H1 (cell line): Measurements from ENCODE around the gene POLN. TPM values are rescaled to one million over a fixed set of nuclear protein-coding genes. Genes with fewer than 3 reads are reported as not detected.

Experiments used
- CTCF ChIA-PET: fragments of 300-600 bp; sonication (Branson Sonifier 250); formaldehyde crosslinking; loops from one replicate; lab custom pipeline; 2021; ENCODE audit not compliant: partially characterized antibody; lab: Charles Lee
- POLR2A ChIA-PET: fragments of 300-600 bp; sonication (Branson Sonifier 250); formaldehyde crosslinking; loops from one replicate; lab custom pipeline; 2021; ENCODE audit warnings: inconsistent platforms; ENCODE audit not compliant: partially characterized antibody; lab: Charles Lee
- DNase-seq, 2 experiments: peaks; one replicate each; pipeline versions ENCODE4 v3.0.0 to v3.0.0-alpha.2; 2010 to 2022; ENCODE audit warnings: low spot score in 2 of 2, low read depth in 1 of 2, mixed read lengths in 1 of 2
- FAIRE-seq: peaks from 2 replicates; lab custom pipeline; 2011; peaks lifted over from hg19 to GRCh38; lab: Jason Lieb, UNC
- H2AFZ ChIP-seq: 2 replicates; pipeline ENCODE4 v1.8.1; 2012; ENCODE audit warnings: low read length, inconsistent platforms
- H2AK5ac ChIP-seq: 2 replicates; pipeline ENCODE4 v1.6.1; 2013; ENCODE audit warnings: low read depth, low read length
- H2BK120ac ChIP-seq: replicated peaks from 2 replicates; pipeline ENCODE3; 2013; ENCODE audit warnings: low read depth, low read length, inconsistent platforms
- H2BK12ac ChIP-seq: 2 replicates; pipeline ENCODE4 v1.6.1; 2013; ENCODE audit warnings: low read depth, low read length
- H2BK15ac ChIP-seq: 2 replicates; pipeline ENCODE4 v1.6.1; 2013; ENCODE audit warnings: low read length
- H2BK20ac ChIP-seq: 2 replicates; pipeline ENCODE4 v1.6.1; 2013; ENCODE audit warnings: low read length
- H2BK5ac ChIP-seq: 2 replicates; pipeline ENCODE4 v1.6.1; 2013; ENCODE audit warnings: low read depth, low read length
- H3K14ac ChIP-seq: 2 replicates; pipeline ENCODE4 v1.6.1; 2013; ENCODE audit warnings: inconsistent platforms; ENCODE audit not compliant: insufficient read length
- H3K18ac ChIP-seq: 2 replicates; pipeline ENCODE4 v1.6.1; 2013; ENCODE audit warnings: low read length; ENCODE audit errors: extremely low read depth
- H3K23ac ChIP-seq: 2 replicates; pipeline ENCODE4 v1.6.1; 2013; ENCODE audit warnings: inconsistent platforms; ENCODE audit not compliant: insufficient read length
- H3K23me2 ChIP-seq: 2 replicates; pipeline ENCODE4 v1.6.1; 2013; ENCODE audit warnings: low read depth, low read length
- H3K27ac ChIP-seq: 2 replicates; pipeline ENCODE4 v1.6.1; 2011; ENCODE audit warnings: low read depth, low read length, inconsistent platforms
- H3K27me3 ChIP-seq, 4 experiments: replicated peaks in 1 of 4; 1 replicate in 1 of 4; 2 replicates in 3 of 4; pipeline versions ENCODE4 v1.6.1 to v1.8.1; 2011 to 2013; ENCODE audit warnings: low read length in 3 of 4, mild to moderate bottlenecking in 3 of 4, inconsistent platforms in 2 of 4, mixed read lengths in 2 of 4, moderate library complexity in 1 of 4; ENCODE audit not compliant: control insufficient read depth in 3 of 4, insufficient read depth in 3 of 4; ENCODE audit errors: extremely low read depth in 1 of 4
- H3K36me3 ChIP-seq, 4 experiments: 2 replicates each; pipeline versions ENCODE4 v1.6.1 to v1.8.1; 2011 to 2013; ENCODE audit warnings: mild to moderate bottlenecking in 4 of 4, low read length in 3 of 4, moderate library complexity in 2 of 4, control low read depth in 1 of 4, inconsistent platforms in 1 of 4; ENCODE audit not compliant: insufficient read depth in 4 of 4, control insufficient read depth in 2 of 4
- H3K4ac ChIP-seq: replicated peaks from 2 replicates; pipeline ENCODE3; 2013; ENCODE audit warnings: low read length, low read depth, mixed read lengths, inconsistent platforms; ENCODE audit not compliant: insufficient read length
- H3K4me1 ChIP-seq, 4 experiments: replicated peaks in 1 of 4; 1 replicate in 1 of 4; 2 replicates in 3 of 4; pipeline versions ENCODE4 v1.6.1 to v1.8.1; 2011 to 2013; ENCODE audit warnings: low read length in 3 of 4, inconsistent platforms in 2 of 4, mixed read lengths in 1 of 4; ENCODE audit not compliant: insufficient read depth in 4 of 4, control insufficient read depth in 3 of 4
- H3K4me2 ChIP-seq, 2 experiments: 2 replicates each; pipeline versions ENCODE4 v1.6.1 to v1.8.1; 2011 to 2013; ENCODE audit warnings: low read depth in 2 of 2, low read length in 2 of 2, control low read depth in 1 of 2, inconsistent platforms in 1 of 2, mild to moderate bottlenecking in 1 of 2; ENCODE audit not compliant: insufficient read depth in 1 of 2
- H3K4me3 ChIP-seq, 4 experiments: fragments of 200-600, 300-600 bp in 1 of 4; sonication (generic), shearing (Covaris generic), sonication (Bioruptor Twin) in 1 of 4; 2 replicates each; pipeline versions ENCODE4 v1.5.1 to v1.8.1; 2011 to 2016; ENCODE audit warnings: low read length in 4 of 4, low read depth in 3 of 4, control low read depth in 2 of 4, inconsistent platforms in 2 of 4, mild to moderate bottlenecking in 2 of 4, mixed read lengths in 1 of 4, moderate library complexity in 1 of 4; ENCODE audit not compliant: insufficient read depth in 2 of 4; ENCODE audit errors: extremely low read depth in 1 of 4
- H3K56ac ChIP-seq: replicated peaks from 2 replicates; pipeline ENCODE3; 2013; ENCODE audit warnings: low read depth, mild to moderate bottlenecking, mixed read lengths, low read length, inconsistent platforms; ENCODE audit not compliant: insufficient read length
- H3K79me1 ChIP-seq: 2 replicates; pipeline ENCODE4 v1.6.1; 2013; ENCODE audit warnings: low read depth, low read length, control low read depth
- H3K79me2 ChIP-seq, 2 experiments: 2 replicates each; pipeline versions ENCODE4 v1.6.1 to v1.8.1; 2012 to 2013; ENCODE audit warnings: low read length in 2 of 2, mild to moderate bottlenecking in 2 of 2, inconsistent platforms in 1 of 2; ENCODE audit not compliant: insufficient read depth in 2 of 2, control insufficient read depth in 1 of 2
- H3K9ac ChIP-seq, 4 experiments: replicated peaks in 1 of 4; 1 replicate in 1 of 4; 2 replicates in 3 of 4; pipeline versions ENCODE4 v1.6.1 to v1.8.1; 2011 to 2013; ENCODE audit warnings: low read depth in 3 of 4, low read length in 3 of 4, control low read depth in 2 of 4, mild to moderate bottlenecking in 2 of 4, moderate library complexity in 2 of 4, inconsistent platforms in 1 of 4; ENCODE audit errors: extremely low read depth in 1 of 4
- H3K9me3 ChIP-seq, 2 experiments: 2 replicates each; pipeline versions ENCODE4 v1.6.1 to v1.8.1; 2012 to 2013; ENCODE audit warnings: mild to moderate bottlenecking in 2 of 2, moderate library complexity in 2 of 2, control low read depth in 1 of 2, inconsistent platforms in 1 of 2, low read depth in 1 of 2, low read length in 1 of 2, mixed read lengths in 1 of 2; ENCODE audit not compliant: insufficient read depth in 2 of 2
- H4K20me1 ChIP-seq, 2 experiments: replicated peaks in 1 of 2; 2 replicates each; pipeline versions ENCODE3 to v1.8.1; 2011 to 2013; ENCODE audit warnings: inconsistent platforms in 2 of 2, low read length in 2 of 2, mild to moderate bottlenecking in 1 of 2; ENCODE audit not compliant: insufficient read depth in 2 of 2, control insufficient read depth in 1 of 2
- H4K5ac ChIP-seq: 2 replicates; pipeline ENCODE4 v1.6.1; 2013; ENCODE audit warnings: low read length, low read depth, mixed read lengths, inconsistent platforms; ENCODE audit not compliant: insufficient read length
- H4K8ac ChIP-seq: 2 replicates; pipeline ENCODE4 v1.8.0; 2013; ENCODE audit warnings: mild to moderate bottlenecking, moderate library complexity, low read length, inconsistent platforms; ENCODE audit not compliant: insufficient read depth; ENCODE audit errors: extremely low read depth
- H4K91ac ChIP-seq: replicated peaks from 2 replicates; pipeline ENCODE3; 2013; ENCODE audit warnings: low read length, mixed read lengths, inconsistent platforms; ENCODE audit not compliant: insufficient read length
- ASH2L ChIP-seq: fragments of 200-600, 300-600 bp; sonication (generic); IDR thresholded peaks from one replicate; pipeline ENCODE4 v1.7.1; 2017; ENCODE audit warnings: low read length
- ATF2 ChIP-seq: IDR thresholded peaks from 2 replicates; pipeline ENCODE4 v1.6.1; 2012; ENCODE audit warnings: low read length, inconsistent platforms
- BACH1 ChIP-seq: IDR thresholded peaks from 2 replicates; pipeline ENCODE4 v1.6.1; 2012; ENCODE audit warnings: low read length, improper control_type of control experiment
- FOSL1 ChIP-seq: IDR thresholded peaks from 2 replicates; pipeline ENCODE4 v1.6.1; 2011; ENCODE audit warnings: mild to moderate bottlenecking, low read depth, low read length, moderate library complexity; ENCODE audit not compliant: insufficient read depth
- GTF2F1 ChIP-seq: IDR thresholded peaks from 2 replicates; pipeline ENCODE4 v1.6.1; 2012; ENCODE audit warnings: low read depth, low read length, improper control_type of control experiment, borderline replicate concordance
- KDM1A ChIP-seq: fragments of 200-600, 300-600 bp; sonication (generic); IDR thresholded peaks from 2 replicates; pipeline ENCODE4 v1.7.1; 2016; ENCODE audit warnings: mild to moderate bottlenecking, low read length, borderline replicate concordance
- KDM4A ChIP-seq: IDR thresholded peaks from one replicate; pipeline ENCODE4 v1.7.1; 2012; ENCODE audit warnings: low read depth, mild to moderate bottlenecking, moderate library complexity, low read length, inconsistent platforms; ENCODE audit not compliant: severe bottlenecking
- NANOG ChIP-seq: IDR thresholded peaks from 2 replicates; pipeline ENCODE4 v1.6.1; 2011; ENCODE audit warnings: low read length, low read depth, mild to moderate bottlenecking, inconsistent platforms; ENCODE audit not compliant: insufficient read depth, poor library complexity, severe bottlenecking
- POLR2A ChIP-seq, 2 experiments: IDR thresholded peaks; 1 replicate in 1 of 2; 2 replicates in 1 of 2; pipeline ENCODE4 v1.6.1; 2011; ENCODE audit warnings: low read depth in 2 of 2, low read length in 2 of 2, mild to moderate bottlenecking in 2 of 2; ENCODE audit errors: control extremely low read depth in 1 of 2
- POLR2AphosphoS5 ChIP-seq: IDR thresholded peaks from 2 replicates; pipeline ENCODE4 v1.6.1; 2011; ENCODE audit warnings: low read depth, low read length
- RXRA ChIP-seq: IDR thresholded peaks from 2 replicates; pipeline ENCODE4 v1.6.1; 2011; ENCODE audit warnings: low read depth, mild to moderate bottlenecking, low read length, moderate library complexity; ENCODE audit not compliant: insufficient read depth
- SP4 ChIP-seq: IDR thresholded peaks from 2 replicates; pipeline ENCODE4 v1.6.1; 2012; ENCODE audit warnings: low read length, inconsistent platforms
- WGBS, 2 experiments: shearing (Covaris generic) in 1 of 2; methylation state at CpG; one replicate each; pipeline versions ENCODE4 v1.1.6 to v1.1.7; 2013 to 2015; ENCODE audit warnings: low lambda C conversion rate in 2 of 2, mixed read lengths in 2 of 2, inconsistent platforms in 1 of 2, low coverage in 1 of 2, missing lambda C conversion rate in 1 of 2; ENCODE audit not compliant: insufficient replicate concordance in 2 of 2, insufficient coverage in 1 of 2, insufficient read length in 1 of 2; ENCODE audit errors: extremely low coverage in 1 of 2, missing lambda C conversion rate in 1 of 2; 5-methylcytosine and 5-hydroxymethylcytosine counted together
- polyA plus RNA-seq, 7 experiments: library from polyadenylated mRNA; depleted of rRNA in 3 of 7; stranded (reverse) in 5 of 7; unstranded in 2 of 7; fragments of >200 nt in 5 of 7; fragments of 200-250 nt in 2 of 7; gene quantifications; 1 replicate in 5 of 7; 2 replicates in 1 of 7; 4 replicates in 1 of 7; pipeline versions ENCODE4 v1.2.1 to v1.2.3, GENCODE V29; 2011 to 2013; ENCODE audit warnings: missing spikeins in 2 of 7, mixed read lengths in 2 of 7
- total RNA-seq: library from RNA; stranded (reverse); fragmentation: NEBNext Ultra II Directional; extraction: Animal tissue kit (Norgen Biotek cat#: 25700); gene quantifications from 2 replicates; pipeline ENCODE4 v1.2.1, GENCODE V29; 2021

POLN gene
- total and polyA plus RNA-seq, 2 of the 8 experiments (the other 6 are each of a cell fraction or from before 2014, with no cell fraction given): 0.98 to 1.5 TPM

GRCh38 chr4:2101346-2102044, 140.4 kb downstream of the POLN start:
- Histone ChIP-seq H4K91ac (no peak overlapping the region), H3K18ac (no peak overlapping the region), H2BK120ac (no peak overlapping the region), H3K4ac (no peak overlapping the region), H3K79me1 (no peaks in the 10 kb centered on the region; the same call in 1 of the 2 replicates), H3K79me2 (no peaks in the 10 kb centered on the region), H3K9me3 (0 out of 4 replicates have a peak, but pooled peaks cover 0 to 2% of the 10 kb centered on the region in 2 experiments), H3K9ac (no peak overlapping the region), H3K56ac (no peak overlapping the region), H3K27me3 (no peaks in the 10 kb centered on the region), H4K20me1 (no peaks in the 10 kb centered on the region), H2BK12ac (0 out of 2 replicates have a peak overlapping the region, but pooled peaks have one; percentile 17), H2BK20ac (no peak overlapping the region), H3K27ac (no peak overlapping the region), H2AFZ (no peak overlapping the region), H4K5ac (no peak overlapping the region), H2BK15ac (no peak overlapping the region), H4K8ac (no peak overlapping the region), H3K4me3 (no peak overlapping the region), H3K23ac (no peak overlapping the region), H2AK5ac (no peak overlapping the region), H3K14ac (no peak overlapping the region), H3K4me2 (no peak overlapping the region), H3K4me1 (no peaks in the 10 kb centered on the region), H3K36me3 (no peaks in the 10 kb centered on the region), H3K23me2 (no peaks in the 10 kb centered on the region; the same call in 1 of the 2 replicates), H2BK5ac (no peak overlapping the region)
- FAIRE-seq (no peak), DNase-seq (no peak)
- POLR2A ChIA-PET: no interaction called here
- CTCF ChIA-PET: interaction anchor here (0.6 to 1.1 kb wide), 4 partner anchors 8 to 341 kb away, joined by 3 read pairs; no protein-coding TSS in a partner anchor
- WGBS, 2 experiments: 88% methylated on average over 7 of the region's 7 CpGs; no CpG with 5 or more reads in 1 of the 2 experiments
- TF ChIP-seq BACH1 (no peak), RXRA (no peak), FOSL1 (no peak), SP4 (no peak), ASH2L (no peak), KDM1A (no peak), POLR2AphosphoS5 (no peak), NANOG (no peak), POLR2A (IDR thresholded peaks at IDR 0.05; ENCODE audit: control extremely low read depth in 1 of 2, low read depth in 2 of 2, low read length in 2 of 2) (no peak), GTF2F1 (no peak), ATF2 (no peak), KDM4A (no peak)
